ENCODE measurements around the gene LRCH4.
"Not testable (repeated sequence)": the region's sequence is repeated elsewhere in the genome, so short reads cannot be mapped to it uniquely, and the experiment has no call there.

LRCH4 gene

DNA sequence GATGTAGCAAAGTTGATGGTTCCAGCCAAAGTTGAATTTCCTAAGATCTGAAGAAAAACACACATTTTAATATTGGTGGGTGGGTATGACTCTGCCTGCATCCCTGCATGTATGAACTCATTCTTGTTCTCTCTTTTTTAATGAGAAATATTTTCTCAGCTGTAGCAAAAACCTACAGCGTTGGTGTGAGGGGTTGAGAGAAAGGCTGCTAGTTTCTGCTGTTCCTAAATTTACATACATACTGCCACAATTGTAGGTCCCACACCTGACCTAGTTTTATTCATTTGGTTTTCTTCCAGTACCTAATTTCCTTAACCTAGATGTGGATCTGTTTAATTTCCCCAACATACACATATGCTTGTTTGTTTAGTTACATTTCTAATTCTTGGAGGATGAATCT lies 42.3 kb downstream of the LRCH4 start:
- DNase-seq = no peak

DNA sequence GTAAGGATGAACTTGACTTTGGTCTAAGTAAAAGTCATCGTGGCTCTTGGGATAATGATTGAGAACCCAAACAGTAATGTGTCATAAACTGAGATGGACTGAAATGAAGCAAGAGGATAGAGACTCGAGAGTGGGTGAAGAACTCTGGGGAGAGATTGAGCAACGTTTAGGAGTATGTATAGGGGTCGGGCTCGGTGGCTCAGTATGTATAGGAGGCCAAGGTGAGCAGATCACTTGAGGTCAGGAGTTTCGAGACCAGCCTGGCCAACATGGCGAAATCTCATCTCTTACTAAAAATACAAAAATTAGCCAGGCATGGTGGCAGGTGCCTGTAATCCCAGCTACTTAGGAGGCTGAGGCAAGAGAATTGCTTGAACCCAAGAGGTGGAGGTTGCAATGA lies 44.6 kb downstream of the LRCH4 start:
- not testable (repeated sequence) for DNase-seq

DNA sequence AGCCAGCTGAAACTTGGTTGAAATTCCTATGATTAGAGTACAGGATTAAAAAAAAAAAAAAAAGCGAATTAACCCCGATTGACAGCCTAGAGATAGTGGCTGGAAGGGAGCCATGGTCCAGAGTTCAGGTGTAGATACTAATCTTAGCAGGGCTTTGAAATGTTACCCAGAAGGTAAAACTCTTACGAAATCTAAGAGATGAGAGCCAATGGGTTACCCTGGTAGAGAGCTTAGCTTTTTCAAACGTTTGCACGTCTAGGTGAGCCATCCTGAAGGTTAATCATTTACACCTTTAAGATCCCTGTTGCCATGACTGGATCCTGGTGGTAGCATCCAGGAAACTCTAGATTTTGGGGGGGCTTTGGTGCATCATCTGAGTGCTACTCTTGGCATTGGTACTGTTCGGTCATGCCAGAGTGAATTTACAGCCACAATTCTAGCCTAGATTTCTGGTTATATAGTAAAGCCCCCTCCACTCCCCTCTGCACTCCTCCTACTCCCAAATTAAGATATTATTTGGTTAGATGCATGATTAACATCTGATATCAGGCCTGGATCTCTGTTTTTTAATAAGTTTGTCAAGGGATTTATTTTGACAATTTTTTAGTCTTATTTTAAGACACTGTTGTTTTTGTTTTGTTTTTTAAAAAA lies 45.7 kb downstream of the LRCH4 start:
- no peak for DNase-seq

DNA sequence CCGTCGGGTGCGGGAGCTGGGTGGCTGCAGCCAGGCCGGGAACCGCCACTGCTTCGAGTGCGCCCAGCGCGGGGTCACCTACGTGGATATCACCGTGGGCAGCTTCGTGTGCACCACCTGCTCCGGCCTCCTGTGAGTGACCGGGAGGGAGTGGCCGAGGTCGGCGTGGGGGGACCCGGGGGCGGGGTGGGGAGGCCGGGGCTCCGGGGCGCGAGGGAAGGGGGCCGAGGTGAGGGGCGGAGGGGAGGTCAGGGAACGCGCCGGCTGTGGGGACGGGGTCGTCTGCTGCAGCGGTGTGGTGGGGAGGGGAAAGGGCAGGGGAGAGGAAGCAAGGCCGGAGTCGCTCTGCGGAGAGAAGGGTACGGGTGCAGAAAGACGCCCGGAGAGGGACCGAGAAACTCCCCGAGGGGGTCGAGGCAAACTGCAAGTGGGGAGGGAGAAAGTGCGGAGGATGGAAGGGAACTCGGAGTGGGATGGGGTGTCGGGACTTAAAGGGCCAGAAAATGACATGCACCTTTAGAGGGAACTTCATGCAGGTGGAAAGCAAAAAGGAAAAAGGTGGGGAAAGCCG lies 46.4 kb downstream of the LRCH4 start:
- no peak for DNase-seq

DNA sequence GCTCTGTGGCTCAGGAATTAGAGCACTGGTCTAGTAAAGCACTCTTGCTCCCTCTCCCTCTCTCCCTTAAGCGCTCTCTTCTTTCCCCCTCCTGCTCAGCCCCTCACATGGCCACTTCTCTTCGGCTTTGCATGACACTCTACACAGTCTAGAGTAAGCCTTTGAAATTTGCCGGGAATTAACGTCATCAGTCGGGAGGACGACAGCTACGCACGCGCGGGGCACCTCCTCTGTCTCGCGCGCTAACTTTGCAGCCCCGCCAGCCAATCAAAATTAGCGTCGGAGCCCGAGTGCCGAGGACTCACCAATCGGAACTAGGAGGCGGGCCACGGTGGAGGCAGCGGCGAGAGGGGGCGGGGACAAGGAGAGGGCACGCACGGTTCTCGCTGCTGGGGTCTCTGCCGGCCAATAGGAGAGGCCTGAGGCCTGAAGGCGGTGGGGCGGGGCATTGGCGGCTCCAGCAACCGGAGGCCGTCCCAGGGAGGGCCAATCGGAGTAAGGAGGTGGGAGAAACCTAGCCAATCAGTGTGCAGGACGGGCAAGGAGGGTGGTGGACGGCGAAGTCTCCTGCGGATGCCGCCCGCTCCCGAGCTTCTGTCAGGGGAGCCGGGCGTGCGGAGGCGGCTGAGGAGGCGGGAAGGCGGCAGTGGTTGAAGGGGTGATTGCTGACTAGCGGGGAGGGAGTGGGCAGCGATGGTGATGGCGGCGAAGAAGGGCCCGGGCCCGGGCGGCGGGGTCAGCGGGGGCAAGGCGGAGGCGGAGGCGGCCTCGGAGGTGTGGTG lies 47.1 kb downstream of the LRCH4 start, which contains the start of gene AGFG2:
TSS of gene AGFG2 (plus strand) at position 550 of the 782 bp plus-strand sequence. CDS start at position 694, 144 bp downstream.
- peak; percentile 99 for DNase-seq

DNA sequence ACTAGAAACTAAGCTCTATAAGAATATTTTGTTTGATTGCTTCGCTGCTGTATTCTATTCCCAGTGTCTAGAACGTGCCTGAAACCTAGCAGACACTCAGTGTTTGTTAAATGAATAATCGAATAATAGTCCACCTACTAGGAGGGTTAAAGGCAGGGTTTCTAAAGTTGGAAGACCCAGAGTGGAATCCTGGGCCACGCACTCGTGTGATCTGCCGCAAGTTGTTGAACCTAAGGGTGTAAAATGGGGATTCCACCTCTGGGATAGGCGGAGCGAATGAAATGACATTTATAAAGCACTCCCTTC lies 47.6 kb downstream of the LRCH4 start:
- DNase-seq = no peak

DNA sequence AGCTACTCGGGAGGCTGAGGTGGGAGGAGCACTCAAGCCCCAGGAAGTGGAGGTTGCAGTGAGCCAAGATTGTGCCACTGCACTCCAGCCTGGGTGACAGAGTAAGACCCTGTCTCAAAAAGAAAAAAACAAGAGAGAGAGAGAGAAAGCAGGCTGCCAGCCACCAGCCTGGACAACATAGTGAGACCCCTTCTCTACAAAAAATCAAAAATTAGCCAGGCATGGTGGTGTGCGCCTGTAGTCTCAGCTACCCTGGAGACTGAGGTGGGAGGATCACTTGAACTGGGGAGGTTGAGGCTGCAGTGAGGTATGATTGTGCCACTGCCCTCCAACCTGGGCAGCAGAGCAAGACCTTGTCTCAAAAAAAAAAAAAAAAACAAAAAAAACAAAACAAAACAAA lies 49.2 kb downstream of the LRCH4 start:
- not testable (repeated sequence) for DNase-seq

DNA sequence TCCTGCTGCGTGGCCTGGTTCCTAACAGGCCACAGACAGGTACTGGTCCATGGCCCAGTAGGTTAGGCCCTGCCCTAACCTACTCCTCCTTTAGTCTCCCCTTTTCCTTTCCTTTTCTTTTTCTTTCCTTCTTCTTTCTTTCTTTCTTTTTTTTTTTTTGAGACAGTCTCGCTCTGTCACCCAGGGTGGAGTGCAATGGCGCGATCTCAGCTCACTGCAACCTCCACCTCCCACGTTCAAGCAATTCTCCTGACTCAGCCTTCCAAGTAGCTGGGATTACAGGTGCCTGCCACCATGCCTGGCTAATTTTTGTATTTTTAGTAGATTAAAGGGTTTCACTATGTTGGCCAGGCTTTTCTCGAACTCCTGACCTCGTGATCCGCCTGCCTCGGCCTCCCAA lies 49.9 kb downstream of the LRCH4 start:
- DNase-seq = not testable (repeated sequence)

DNA sequence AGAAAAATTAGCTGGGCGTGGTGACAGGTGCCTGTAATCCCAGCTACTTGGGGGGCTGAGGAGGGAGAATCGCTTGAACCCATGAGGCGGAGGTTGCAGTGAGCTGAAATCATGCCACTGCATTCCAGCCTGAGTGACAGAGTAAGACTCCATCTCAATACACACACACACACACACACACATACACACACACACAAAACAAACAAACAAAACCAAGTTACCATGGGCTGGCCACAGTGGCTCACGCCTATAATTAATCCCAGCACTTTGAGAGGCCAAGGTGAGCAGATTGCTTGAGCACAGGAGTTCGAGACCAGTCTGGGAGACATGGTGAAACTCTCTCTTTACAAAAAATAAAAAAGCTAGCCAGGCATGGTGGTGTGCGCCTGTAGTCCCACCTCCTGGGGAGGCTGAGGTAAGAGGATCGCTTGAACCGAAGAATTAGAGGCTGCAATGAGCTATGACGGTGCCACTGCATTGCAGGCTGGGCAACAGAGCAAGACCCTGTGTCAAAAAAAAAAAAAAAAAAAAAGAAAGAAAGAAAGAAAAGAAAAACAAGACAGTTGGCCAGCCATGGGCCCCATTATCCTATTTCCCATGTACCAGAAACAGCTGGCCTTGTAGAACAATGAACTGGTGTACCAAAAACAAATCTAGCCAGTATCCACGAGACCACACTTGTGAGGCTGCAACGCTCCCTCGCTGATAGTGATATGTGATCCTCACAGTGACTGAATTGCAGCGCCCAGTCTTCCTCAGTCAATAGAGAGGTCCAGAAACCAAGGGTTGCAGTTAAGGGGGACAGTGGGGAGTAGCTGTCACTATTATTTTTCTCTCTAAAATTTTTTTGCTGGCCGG lies 53.5 kb downstream of the LRCH4 start:
- no peak for DNase-seq

DNA sequence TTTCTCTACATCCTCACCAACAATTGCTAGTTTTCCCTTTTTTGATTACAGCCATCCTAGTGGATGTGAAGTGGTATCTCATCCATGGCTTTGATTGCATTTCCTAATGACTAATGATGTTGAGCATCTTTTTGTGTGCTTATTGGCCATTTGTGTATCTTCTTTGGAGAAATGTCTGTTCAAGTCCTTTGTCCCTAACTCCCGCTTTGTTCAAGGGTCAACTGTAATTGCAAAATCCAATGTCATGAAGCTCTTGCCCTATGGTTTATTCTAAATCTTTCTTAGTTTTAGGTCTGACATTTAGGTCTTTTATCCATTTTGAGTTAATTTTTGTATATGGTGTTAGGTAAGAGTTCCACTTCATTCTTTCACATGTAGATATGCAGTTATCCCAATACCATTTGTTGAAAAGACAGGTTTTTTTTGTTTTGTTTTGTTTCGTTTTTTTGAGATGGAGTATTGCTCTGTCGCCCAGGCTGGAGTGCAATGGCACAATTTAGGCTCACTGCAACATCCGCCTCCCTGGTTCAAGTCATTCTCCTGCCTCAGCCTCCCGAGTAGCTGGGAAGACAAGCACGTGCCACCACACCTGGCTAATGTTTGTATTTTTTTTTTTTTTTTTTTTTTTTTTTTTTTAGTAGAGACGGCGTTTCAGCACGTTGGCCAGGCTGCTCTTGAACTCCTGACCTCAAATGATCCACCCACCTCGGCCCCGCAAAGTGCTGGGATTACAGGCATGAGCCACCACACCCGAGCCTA lies 57.6 kb downstream of the LRCH4 start:
- DNase-seq = not testable (repeated sequence)

All from DMS79 treated with DMSO at 0.1 percent for 48 hours (cell line).